Measurements from ENCODE around the gene GIGYF2. TPM values are rescaled to one million over a fixed set of nuclear protein-coding genes. Genes with fewer than 3 reads are reported as not detected.

GIGYF2 gene
- total RNA-seq, 1 experiment from 2014 or later = 68.3 TPM

- CTCF ChIA-PET = no interaction called here
- Histone ChIP-seq H3K27ac (ENCODE audit: low read length) (no peak within 1 kb of the TSS), H3K9me3 (ENCODE audit: control insufficient read depth, insufficient read depth, low read depth, low read length) (no peaks in the 10 kb centered on the region), H3K36me3 (ENCODE audit: control insufficient read depth, insufficient read depth, low read length) (no peaks in the 10 kb centered on the region), H3K4me3 (ENCODE audit: low read depth in 2 of 2, low read length in 2 of 2) (no peak within 1 kb of the TSS), H3K4me1 (ENCODE audit: control insufficient read depth, insufficient read depth, low read length) (peaks cover 10% of the 10 kb centered on the region), H3K27me3 (ENCODE audit: control insufficient read depth, insufficient read depth, low read length) (no peaks in the 10 kb centered on the region)
- in situ Hi-C loops (cut with HindIII; ENCODE audit: low pct_unique_long_range_greater_than_20kb, low sequenced_read_pairs) (no loop called here), intact Hi-C loops (cut with micrococcal nuclease; ENCODE audit: unreplicated experiment) (no loop called here)
- no peak for TF ChIP-seq REST (IDR thresholded peaks at IDR 0.05; ENCODE audit: insufficient read depth in 1 of 2, low read depth in 2 of 2, low read length in 1 of 2)
- no peak for TF ChIP-seq TCF7L2 (IDR thresholded peaks at IDR 0.05; ENCODE audit: low read depth, low read length)
- TF ChIP-seq CTCF (IDR thresholded peaks at IDR 0.05) = no peak
- no peak for TF ChIP-seq SIN3A (IDR thresholded peaks at IDR 0.05; ENCODE audit: borderline replicate concordance, insufficient read depth, low read depth, low read length)
- no peak for TF ChIP-seq POLR2AphosphoS5 (IDR thresholded peaks at IDR 0.05; ENCODE audit: low read depth, low read length)
- POLR2A ChIA-PET = no interaction called here
- ATAC-seq = no peak
- BruUV-seq (replicated peaks) = no TSS peak
- no peak for DNase-seq (ENCODE audit: low read depth, low spot score)
These were observed 173.1 kb downstream of the GIGYF2 start, which contains the start of gene SNORC for GRCh38 chr2:232870018-232870765. SNORC (plus strand) TSS chr2:232870264; CDS start chr2:232870342, 78 bp downstream.

GRCh38 chr2:232870766-232871371, 173.7 kb downstream of the GIGYF2 start:
- intact Hi-C loops (cut with micrococcal nuclease; ENCODE audit: unreplicated experiment) (no loop called here), in situ Hi-C loops (cut with HindIII; ENCODE audit: low pct_unique_long_range_greater_than_20kb, low sequenced_read_pairs) (no loop called here)
- no TSS peak for BruUV-seq (replicated peaks)
- no peak for DNase-seq (ENCODE audit: low read depth, low spot score)
- no peak for TF ChIP-seq POLR2AphosphoS5 (IDR thresholded peaks at IDR 0.05; ENCODE audit: low read depth, low read length)
- no peak for TF ChIP-seq CTCF (IDR thresholded peaks at IDR 0.05)
- TF ChIP-seq REST (IDR thresholded peaks at IDR 0.05; ENCODE audit: insufficient read depth in 1 of 2, low read depth in 2 of 2, low read length in 1 of 2) = no peak
- TF ChIP-seq TCF7L2 (IDR thresholded peaks at IDR 0.05; ENCODE audit: low read depth, low read length) = no peak
- TF ChIP-seq SIN3A (IDR thresholded peaks at IDR 0.05; ENCODE audit: borderline replicate concordance, insufficient read depth, low read depth, low read length) = no peak
- H3K4me1 ChIP-seq (ENCODE audit: control insufficient read depth, insufficient read depth, low read length) = peaks cover 13% of the 10 kb centered on the region
- no peaks in the 10 kb centered on the region for H3K9me3 ChIP-seq (ENCODE audit: control insufficient read depth, insufficient read depth, low read depth, low read length)
- H3K27ac ChIP-seq (ENCODE audit: low read length) = no peak overlapping the region
- ChIA-PET CTCF (no interaction called here), POLR2A (no interaction called here)
- no peaks in the 10 kb centered on the region for H3K36me3 ChIP-seq (ENCODE audit: control insufficient read depth, insufficient read depth, low read length)
- H3K27me3 ChIP-seq (ENCODE audit: control insufficient read depth, insufficient read depth, low read length) = no peaks in the 10 kb centered on the region
- no peak for ATAC-seq
- H3K4me3 ChIP-seq (ENCODE audit: low read depth in 2 of 2, low read length in 2 of 2) = no peak overlapping the region
